Stimulated activated CD4-positive, alpha-beta T cell treated with anti-CD3 and anti-CD28 coated beads, Interleukin-2, amount 100 ng/mL, for 24 hours (primary cell): ENCODE measurements around the gene MT1G.
"Not testable (repeated sequence)": the region's sequence is repeated elsewhere in the genome, so short reads cannot be mapped to it uniquely, and the experiment has no call there.

Experiments used
- DNase-seq, 2 donors: peaks; one replicate each; pipeline ENCODE4 v3.0.0-alpha.2; 2020

Gene MT1G

GRCh38 chr16:56667581-56668571 is at the start of gene MT1G:
TSS of gene MT1G (minus strand) at chr16:56668065. CDS start at chr16:56667993, 72 bp downstream.
- DNase-seq: peak; percentile 45 to 53

- not testable (repeated sequence) for DNase-seq
Measured at GRCh38 chr16:56717532-56717931, 49.7 kb upstream of the MT1G start.

- DNase-seq: no peak
Measured at GRCh38 chr16:56716761-56717160, 48.9 kb upstream of the MT1G start.

- no peak for DNase-seq
Measured at GRCh38 chr16:56715126-56715525, 47.3 kb upstream of the MT1G start.

- no peak for DNase-seq
Measured at GRCh38 chr16:56713794-56714193, 45.9 kb upstream of the MT1G start.

GRCh38 chr16:56711862-56712261 is 44.0 kb upstream of the MT1G start:
- DNase-seq: no peak

GRCh38 chr16:56710181-56710737 is 42.4 kb upstream of the MT1G start:
- no peak for DNase-seq

GRCh38 chr16:56709443-56710040 is 41.7 kb upstream of the MT1G start:
- DNase-seq: no peak

- DNase-seq: peak in 1 of 2 donors; percentile 4
Measured at GRCh38 chr16:56708525-56709442, 40.9 kb upstream of the MT1G start.

- DNase-seq: no peak
Measured at GRCh38 chr16:56702836-56703235, 35.0 kb upstream of the MT1G start.

GRCh38 chr16:56701534-56701933 is 33.7 kb upstream of the MT1G start:
- DNase-seq: no peak

GRCh38 chr16:56700631-56701030 is 32.8 kb upstream of the MT1G start:
- no peak for DNase-seq

GRCh38 chr16:56700195-56700594 is 32.3 kb upstream of the MT1G start:
- DNase-seq: no peak

GRCh38 chr16:56697456-56698155 is 29.7 kb upstream of the MT1G start:
- no peak for DNase-seq

- DNase-seq: no peak
Measured at GRCh38 chr16:56695246-56695645, 27.4 kb upstream of the MT1G start.

GRCh38 chr16:56691885-56692284 is 24.0 kb upstream of the MT1G start:
- DNase-seq: no peak

- DNase-seq: no peak
Measured at GRCh38 chr16:56690420-56691122, 22.7 kb upstream of the MT1G start.

- no peak for DNase-seq
Measured at GRCh38 chr16:56689171-56689570, 21.3 kb upstream of the MT1G start.

- no peak for DNase-seq
Measured at GRCh38 chr16:56688762-56689161, 20.9 kb upstream of the MT1G start.

GRCh38 chr16:56686758-56687157 is 18.9 kb upstream of the MT1G start:
- no peak for DNase-seq

GRCh38 chr16:56684926-56685590 is 17.2 kb upstream of the MT1G start:
- no peak for DNase-seq
